Neuronal stem cell (in vitro differentiated cells): ENCODE measurements around the gene OR2T2.
"Not testable (repeated sequence)": the region's sequence is repeated elsewhere in the genome, so short reads cannot be mapped to it uniquely, and the experiment has no call there.

Experiments used
- DNase-seq: peaks from one replicate; pipeline ENCODE4 v3.0.0-alpha.2; 2013; ENCODE audit warnings: low spot score
- H2AFZ ChIP-seq: one replicate; pipeline ENCODE4 v1.6.1; 2013; ENCODE audit warnings: mild to moderate bottlenecking, low read length, inconsistent platforms
- H2AK5ac ChIP-seq: 2 replicates; pipeline ENCODE4 v1.6.1; 2013; ENCODE audit warnings: low read depth, mild to moderate bottlenecking, inconsistent platforms, low read length, moderate library complexity, mixed read lengths
- H2BK120ac ChIP-seq: 2 replicates; pipeline ENCODE4 v1.6.1; 2013; ENCODE audit warnings: low read depth, mild to moderate bottlenecking, inconsistent platforms, low read length, moderate library complexity, mixed read lengths
- H2BK12ac ChIP-seq: one replicate; pipeline ENCODE4 v1.6.1; 2013; ENCODE audit warnings: low read length, inconsistent platforms
- H2BK15ac ChIP-seq: 2 replicates; pipeline ENCODE4 v1.6.1; 2013; ENCODE audit warnings: mild to moderate bottlenecking, low read length, inconsistent platforms, mixed read lengths
- H2BK5ac ChIP-seq: one replicate; pipeline ENCODE4 v1.6.1; 2013; ENCODE audit warnings: inconsistent platforms, mild to moderate bottlenecking, low read length, moderate library complexity
- H3K14ac ChIP-seq: one replicate; pipeline ENCODE4 v1.6.1; 2013; ENCODE audit warnings: low read length, inconsistent platforms
- H3K18ac ChIP-seq: 2 replicates; pipeline ENCODE4 v1.6.1; 2013; ENCODE audit warnings: low read length, inconsistent platforms
- H3K23ac ChIP-seq: 2 replicates; pipeline ENCODE4 v1.6.1; 2013; ENCODE audit warnings: low read depth, mild to moderate bottlenecking, mixed read lengths, low read length, inconsistent platforms; ENCODE audit not compliant: poor library complexity
- H3K27ac ChIP-seq: replicated peaks from 3 replicates; pipeline ENCODE4 v1.5.1; 2013; ENCODE audit warnings: low read length, inconsistent platforms
- H3K27me3 ChIP-seq, 3 experiments: 2 replicates each; pipeline ENCODE4 v1.6.1; 2013; ENCODE audit warnings: low read length in 3 of 3, mild to moderate bottlenecking in 2 of 3, inconsistent platforms in 1 of 3, low read depth in 1 of 3, mixed read lengths in 1 of 3, moderate library complexity in 1 of 3; ENCODE audit not compliant: control insufficient read depth in 3 of 3, insufficient read depth in 3 of 3
- H3K36me3 ChIP-seq, 2 donors: replicated peaks in 1 of 2; 2 replicates each; pipeline ENCODE4 v1.6.1; 2013; ENCODE audit warnings: low read length in 2 of 2; ENCODE audit not compliant: control insufficient read depth in 2 of 2, insufficient read depth in 2 of 2
- H3K4ac ChIP-seq: 2 replicates; pipeline ENCODE4 v1.6.1; 2013; ENCODE audit warnings: inconsistent platforms, mild to moderate bottlenecking, low read length, moderate library complexity
- H3K4me1 ChIP-seq, 2 donors: 1 replicate in 1 of 2; 2 replicates in 1 of 2; pipeline ENCODE4 v1.6.1; 2013; ENCODE audit warnings: low read length in 2 of 2, low read depth in 1 of 2; ENCODE audit not compliant: control insufficient read depth in 2 of 2, insufficient read depth in 1 of 2
- H3K4me2 ChIP-seq: one replicate; pipeline ENCODE4 v1.6.1; 2013; ENCODE audit warnings: mild to moderate bottlenecking, low read length, inconsistent platforms; ENCODE audit not compliant: insufficient read depth, poor library complexity, severe bottlenecking
- H3K4me3 ChIP-seq, 2 donors: 2 replicates each; pipeline ENCODE4 v1.5.1; 2013; ENCODE audit warnings: low read length in 2 of 2, mild to moderate bottlenecking in 2 of 2, inconsistent platforms in 1 of 2, moderate library complexity in 1 of 2
- H3K79me1 ChIP-seq: one replicate; pipeline ENCODE4 v1.6.1; 2013; ENCODE audit warnings: low read depth, mild to moderate bottlenecking, inconsistent platforms, low read length, moderate library complexity
- H3K9ac ChIP-seq: one replicate; pipeline ENCODE4 v1.6.1; 2013; ENCODE audit warnings: mild to moderate bottlenecking, low read depth, low read length, inconsistent platforms; ENCODE audit not compliant: poor library complexity
- H3K9me3 ChIP-seq, 2 donors: replicated peaks in 1 of 2; 2 replicates each; pipeline versions ENCODE3 to v1.6.1; 2013; ENCODE audit warnings: low read length in 2 of 2, mild to moderate bottlenecking in 2 of 2, inconsistent platforms in 1 of 2, low read depth in 1 of 2, mixed read lengths in 1 of 2, moderate library complexity in 1 of 2; ENCODE audit not compliant: control insufficient read depth in 2 of 2, insufficient read depth in 1 of 2
- H4K8ac ChIP-seq: one replicate; pipeline ENCODE4 v1.6.1; 2013; ENCODE audit warnings: low read depth, mild to moderate bottlenecking, inconsistent platforms, low read length, moderate library complexity
- H4K91ac ChIP-seq: one replicate; pipeline ENCODE4 v1.6.1; 2013; ENCODE audit warnings: low read length, low read depth, mild to moderate bottlenecking, inconsistent platforms; ENCODE audit not compliant: poor library complexity
- WGBS, 2 donors: extraction: QIAGEN DNeasy Blood & Tissue Kit; methylation state at CpG; one replicate each; pipeline ENCODE4 v1.1.7; 2013; ENCODE audit warnings: missing lambda C conversion rate in 2 of 2, mixed read lengths in 1 of 2; ENCODE audit not compliant: insufficient read length in 2 of 2, insufficient replicate concordance in 1 of 2; ENCODE audit errors: extremely low coverage in 2 of 2; 5-methylcytosine and 5-hydroxymethylcytosine counted together

Gene OR2T2

GRCh38 chr1:248459117-248459516, 13.7 kb downstream of the OR2T2 start:
- not testable (repeated sequence) for H4K8ac ChIP-seq, H3K4me3 ChIP-seq, DNase-seq, H3K79me1 ChIP-seq, H4K91ac ChIP-seq, H3K9me3 ChIP-seq, H3K27ac ChIP-seq, H2BK5ac ChIP-seq, H3K4me1 ChIP-seq, H3K27me3 ChIP-seq, H3K4ac ChIP-seq, H3K36me3 ChIP-seq, H3K14ac ChIP-seq, H2BK15ac ChIP-seq, H3K9ac ChIP-seq, H3K18ac ChIP-seq, H3K4me2 ChIP-seq, H2BK120ac ChIP-seq, H3K23ac ChIP-seq, H2AFZ ChIP-seq, H2BK12ac ChIP-seq, H2AK5ac ChIP-seq
- WGBS, 2 donors = no CpG with 5 or more reads among the region's 7 CpGs

GRCh38 chr1:248471154-248471553, 25.7 kb downstream of the OR2T2 start:
- no CpG with 5 or more reads among the region's 4 CpGs for WGBS, 2 donors
- no peak overlapping the region for H2BK5ac ChIP-seq

GRCh38 chr1:248472111-248472510, 26.7 kb downstream of the OR2T2 start:
- H3K4me3 ChIP-seq, H4K8ac ChIP-seq, H2AFZ ChIP-seq, H3K79me1 ChIP-seq, H3K18ac ChIP-seq, H3K27me3 ChIP-seq, H3K14ac ChIP-seq, H3K4me2 ChIP-seq, H3K23ac ChIP-seq, H2BK12ac ChIP-seq, H3K36me3 ChIP-seq, H3K9ac ChIP-seq, H3K9me3 ChIP-seq, H4K91ac ChIP-seq, H3K4me1 ChIP-seq, H2BK120ac ChIP-seq, H2BK15ac ChIP-seq, H3K4ac ChIP-seq, H2BK5ac ChIP-seq, H2AK5ac ChIP-seq, H3K27ac ChIP-seq, DNase-seq: not testable (repeated sequence)
- WGBS, 2 donors = no CpG with 5 or more reads among the region's 2 CpGs

More at GRCh38 chr1:248471154-248471553, 25.7 kb downstream of the OR2T2 start:
- no peak overlapping the region for H3K9ac ChIP-seq
- no peak overlapping the region for H3K4ac ChIP-seq
- H2BK15ac ChIP-seq = no peak overlapping the region
- H3K23ac ChIP-seq = no peak overlapping the region
- no peak overlapping the region for H4K91ac ChIP-seq
- no peaks in the 10 kb centered on the region for H3K4me1 ChIP-seq
- no peak overlapping the region for H2BK120ac ChIP-seq
- H3K4me2 ChIP-seq = no peak overlapping the region
- H3K9me3 ChIP-seq = peaks cover 0 to 2% of the 10 kb centered on the region in 2 donors
- no peak for DNase-seq
- H3K27me3 ChIP-seq = no peaks in the 10 kb centered on the region
- no peaks in the 10 kb centered on the region for H3K79me1 ChIP-seq
- H4K8ac ChIP-seq = no peak overlapping the region
- no peak overlapping the region for H2AFZ ChIP-seq
- H2AK5ac ChIP-seq = no peak overlapping the region
- H3K18ac ChIP-seq = no peak overlapping the region
- no peak overlapping the region for H3K14ac ChIP-seq
- no peak overlapping the region for H2BK12ac ChIP-seq
- H3K27ac ChIP-seq = no peak overlapping the region
- H3K36me3 ChIP-seq = no peaks in the 10 kb centered on the region
- no peak overlapping the region for H3K4me3 ChIP-seq

- WGBS, 2 donors = no CpG with 5 or more reads among the region's 2 CpGs
- not testable (repeated sequence) for H3K27me3 ChIP-seq
These were observed 27.6 kb downstream of the OR2T2 start, which contains the start of gene OR2T3 for GRCh38 chr1:248473051-248473450. Gene OR2T3 (plus strand): TSS chr1:248473351. CDS start chr1:248473351, 0 bp downstream.

More at GRCh38 chr1:248473051-248473450, 27.6 kb downstream of the OR2T2 start, which contains the start of gene OR2T3:
- H2AK5ac ChIP-seq, H3K18ac ChIP-seq, H4K8ac ChIP-seq, H3K4me3 ChIP-seq, H3K9ac ChIP-seq, H3K9me3 ChIP-seq, H3K79me1 ChIP-seq, H2BK15ac ChIP-seq, H3K4me1 ChIP-seq, H2BK12ac ChIP-seq, H3K4ac ChIP-seq, H3K23ac ChIP-seq, H3K4me2 ChIP-seq, DNase-seq, H3K14ac ChIP-seq, H3K36me3 ChIP-seq, H2AFZ ChIP-seq, H2BK5ac ChIP-seq, H4K91ac ChIP-seq, H3K27ac ChIP-seq, H2BK120ac ChIP-seq: not testable (repeated sequence)
